DOHH2 (cell line): Measurements from ENCODE around the gene CDKN1A.
A peak's percentile ranks its signal among the peaks of the same experiment; 100 is the strongest.

ENCODE experiments used
- H3F3A ChIP-seq: fragments of 200-600 bp; sonication (generic), shearing (Covaris generic); 2 replicates; pipeline ENCODE4 v1.6.0; 2016; ENCODE audit warnings: antibody characterized with exemption, mild to moderate bottlenecking; ENCODE audit not compliant: control insufficient read depth, insufficient read depth
- H3K27ac ChIP-seq: fragments of 200-600 bp; sonication (generic); 2 replicates; pipeline ENCODE4 v1.5.1; 2014; ENCODE audit warnings: low read depth, mild to moderate bottlenecking, low read length, moderate library complexity
- H3K27me3 ChIP-seq: fragments of 200-600 bp; sonication (generic); 2 replicates; pipeline ENCODE4 v1.6.1; 2014; ENCODE audit warnings: mild to moderate bottlenecking, low read length, mixed read lengths; ENCODE audit not compliant: control insufficient read depth
- H3K36me3 ChIP-seq: fragments of 200-600 bp; sonication (generic); 2 replicates; pipeline ENCODE4 v1.6.1; 2014; ENCODE audit warnings: mild to moderate bottlenecking, low read length, moderate library complexity, mixed read lengths; ENCODE audit not compliant: control insufficient read depth
- H3K4me1 ChIP-seq: fragments of 200-600 bp; sonication (generic); 2 replicates; pipeline ENCODE4 v1.6.1; 2014; ENCODE audit warnings: mild to moderate bottlenecking, low read length, mixed read lengths; ENCODE audit not compliant: control insufficient read depth
- H3K4me2 ChIP-seq: fragments of 200-600 bp; sonication (generic); 2 replicates; pipeline ENCODE4 v1.6.0; 2014; ENCODE audit warnings: mild to moderate bottlenecking, low read length, moderate library complexity
- H3K4me3 ChIP-seq: fragments of 200-600 bp; sonication (generic); 2 replicates; pipeline ENCODE4 v1.5.1; 2014; ENCODE audit warnings: mild to moderate bottlenecking, low read length, mixed read lengths
- H3K79me2 ChIP-seq: fragments of 200-600 bp; sonication (generic); 2 replicates; pipeline ENCODE4 v1.6.1; 2014; ENCODE audit warnings: mild to moderate bottlenecking, low read length, mixed read lengths; ENCODE audit not compliant: control insufficient read depth
- H3K9me2 ChIP-seq: fragments of 200-600 bp; sonication (generic); replicated peaks from 2 replicates; pipeline ENCODE4 v1.6.1; 2014; ENCODE audit warnings: mild to moderate bottlenecking, low read length, mixed read lengths; ENCODE audit not compliant: control insufficient read depth
- H3K9me3 ChIP-seq: fragments of 200-600 bp; sonication (generic); 2 replicates; pipeline ENCODE4 v1.6.1; 2014; ENCODE audit warnings: antibody characterized with exemption, low read length, mixed read lengths; ENCODE audit not compliant: control insufficient read depth, insufficient read depth
- H4K20me1 ChIP-seq: fragments of 200-600 bp; sonication (generic); 2 replicates; pipeline ENCODE4 v1.6.0; 2014; ENCODE audit warnings: low read depth, mild to moderate bottlenecking, antibody characterized with exemption, low read length, moderate library complexity; ENCODE audit not compliant: control insufficient read depth, insufficient read depth
- EZH2phosphoT487 ChIP-seq: fragments of 200-600 bp; sonication (generic); IDR thresholded peaks from 2 replicates; pipeline ENCODE4 v1.6.1; 2017; ENCODE audit warnings: borderline replicate concordance, mild to moderate bottlenecking, antibody characterized with exemption, low read length, moderate library complexity, mixed read lengths
- TF ChIP-seq, protein P1 (sequence below): fragments of 200-600 bp; sonication (generic); IDR thresholded peaks from one replicate; pipeline ENCODE4 v1.5.1; 2014; ENCODE audit warnings: antibody characterized with exemption, mild to moderate bottlenecking, low read depth, low read length; ENCODE audit not compliant: poor library complexity, severe bottlenecking

CDKN1A gene

DNA sequence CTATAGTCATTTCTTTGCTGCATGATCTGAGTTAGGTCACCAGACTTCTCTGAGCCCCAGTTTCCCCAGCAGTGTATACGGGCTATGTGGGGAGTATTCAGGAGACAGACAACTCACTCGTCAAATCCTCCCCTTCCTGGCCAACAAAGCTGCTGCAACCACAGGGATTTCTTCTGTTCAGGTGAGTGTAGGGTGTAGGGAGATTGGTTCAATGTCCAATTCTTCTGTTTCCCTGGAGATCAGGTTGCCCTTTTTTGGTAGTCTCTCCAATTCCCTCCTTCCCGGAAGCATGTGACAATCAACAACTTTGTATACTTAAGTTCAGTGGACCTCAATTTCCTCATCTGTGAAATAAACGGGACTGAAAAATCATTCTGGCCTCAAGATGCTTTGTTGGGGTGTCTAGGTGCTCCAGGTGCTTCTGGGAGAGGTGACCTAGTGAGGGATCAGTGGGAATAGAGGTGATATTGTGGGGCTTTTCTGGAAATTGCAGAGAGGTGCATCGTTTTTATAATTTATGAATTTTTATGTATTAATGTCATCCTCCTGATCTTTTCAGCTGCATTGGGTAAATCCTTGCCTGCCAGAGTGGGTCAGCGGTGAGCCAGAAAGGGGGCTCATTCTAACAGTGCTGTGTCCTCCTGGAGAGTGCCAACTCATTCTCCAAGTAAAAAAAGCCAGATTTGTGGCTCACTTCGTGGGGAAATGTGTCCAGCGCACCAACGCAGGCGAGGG, 594 bp upstream of the CDKN1A start:
- H3K4me1 ChIP-seq: peaks cover 69% of the 10 kb centered on the region
- peaks cover 23% of the 10 kb centered on the region for H3F3A ChIP-seq
- TF ChIP-seq EZH2phosphoT487: no peak
- TF ChIP-seq, protein P1, sequence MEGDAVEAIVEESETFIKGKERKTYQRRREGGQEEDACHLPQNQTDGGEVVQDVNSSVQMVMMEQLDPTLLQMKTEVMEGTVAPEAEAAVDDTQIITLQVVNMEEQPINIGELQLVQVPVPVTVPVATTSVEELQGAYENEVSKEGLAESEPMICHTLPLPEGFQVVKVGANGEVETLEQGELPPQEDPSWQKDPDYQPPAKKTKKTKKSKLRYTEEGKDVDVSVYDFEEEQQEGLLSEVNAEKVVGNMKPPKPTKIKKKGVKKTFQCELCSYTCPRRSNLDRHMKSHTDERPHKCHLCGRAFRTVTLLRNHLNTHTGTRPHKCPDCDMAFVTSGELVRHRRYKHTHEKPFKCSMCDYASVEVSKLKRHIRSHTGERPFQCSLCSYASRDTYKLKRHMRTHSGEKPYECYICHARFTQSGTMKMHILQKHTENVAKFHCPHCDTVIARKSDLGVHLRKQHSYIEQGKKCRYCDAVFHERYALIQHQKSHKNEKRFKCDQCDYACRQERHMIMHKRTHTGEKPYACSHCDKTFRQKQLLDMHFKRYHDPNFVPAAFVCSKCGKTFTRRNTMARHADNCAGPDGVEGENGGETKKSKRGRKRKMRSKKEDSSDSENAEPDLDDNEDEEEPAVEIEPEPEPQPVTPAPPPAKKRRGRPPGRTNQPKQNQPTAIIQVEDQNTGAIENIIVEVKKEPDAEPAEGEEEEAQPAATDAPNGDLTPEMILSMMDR: no peak
- no peaks in the 10 kb centered on the region for H3K9me3 ChIP-seq
- peak overlapping the region; percentile 89 for H3K27ac ChIP-seq
- H3K36me3 ChIP-seq: peaks cover 18% of the 10 kb centered on the region
- no peaks in the 10 kb centered on the region for H4K20me1 ChIP-seq
- H3K4me3 ChIP-seq: peak overlapping the region; percentile 96
- H3K9me2 ChIP-seq: no peaks in the 10 kb centered on the region
- peak overlapping the region; percentile 96 for H3K4me2 ChIP-seq
- peaks cover 34% of the 10 kb centered on the region for H3K79me2 ChIP-seq
- peaks cover 41% of the 10 kb centered on the region for H3K27me3 ChIP-seq

DNA sequence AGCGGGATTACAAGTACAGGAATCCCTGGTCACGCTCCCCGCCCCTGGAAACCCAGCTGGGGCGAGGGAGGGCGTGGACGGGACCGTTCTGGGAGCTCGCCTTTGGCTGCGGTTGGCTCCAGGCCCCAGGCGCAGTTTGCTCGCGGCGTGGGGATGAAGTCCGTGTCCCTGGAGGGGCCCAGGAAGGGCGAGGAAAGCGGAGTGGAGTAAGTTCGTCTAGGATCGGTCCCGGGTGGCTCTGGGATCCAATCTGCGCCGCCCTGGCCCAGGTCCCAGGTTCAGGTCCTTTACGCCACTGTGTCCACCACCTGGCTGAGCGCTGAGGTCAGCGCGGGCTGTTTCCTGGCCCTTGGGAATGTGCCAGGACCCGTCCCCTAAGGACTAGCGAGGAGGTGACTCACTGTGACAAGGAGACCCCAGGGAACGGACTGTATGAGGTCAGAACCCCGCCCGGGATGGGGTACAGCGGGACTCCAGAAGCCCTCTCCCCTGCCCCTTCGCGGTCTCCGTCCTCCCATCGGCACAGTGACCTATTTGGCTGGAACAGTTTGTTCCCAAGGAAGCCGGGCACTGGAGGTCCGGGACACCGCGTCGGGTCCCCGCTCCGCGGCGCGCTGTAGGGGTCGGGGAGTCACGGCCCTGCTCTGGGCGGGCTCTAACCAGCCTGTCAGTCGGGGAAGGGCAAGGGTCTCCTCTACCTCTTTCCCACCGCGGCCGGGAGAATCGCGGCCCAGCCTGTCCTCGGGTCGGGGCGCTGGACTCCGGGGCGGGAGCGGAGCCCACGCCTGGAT, 724 bp downstream of the CDKN1A start:
- H4K20me1 ChIP-seq: no peaks in the 10 kb centered on the region

DNA sequence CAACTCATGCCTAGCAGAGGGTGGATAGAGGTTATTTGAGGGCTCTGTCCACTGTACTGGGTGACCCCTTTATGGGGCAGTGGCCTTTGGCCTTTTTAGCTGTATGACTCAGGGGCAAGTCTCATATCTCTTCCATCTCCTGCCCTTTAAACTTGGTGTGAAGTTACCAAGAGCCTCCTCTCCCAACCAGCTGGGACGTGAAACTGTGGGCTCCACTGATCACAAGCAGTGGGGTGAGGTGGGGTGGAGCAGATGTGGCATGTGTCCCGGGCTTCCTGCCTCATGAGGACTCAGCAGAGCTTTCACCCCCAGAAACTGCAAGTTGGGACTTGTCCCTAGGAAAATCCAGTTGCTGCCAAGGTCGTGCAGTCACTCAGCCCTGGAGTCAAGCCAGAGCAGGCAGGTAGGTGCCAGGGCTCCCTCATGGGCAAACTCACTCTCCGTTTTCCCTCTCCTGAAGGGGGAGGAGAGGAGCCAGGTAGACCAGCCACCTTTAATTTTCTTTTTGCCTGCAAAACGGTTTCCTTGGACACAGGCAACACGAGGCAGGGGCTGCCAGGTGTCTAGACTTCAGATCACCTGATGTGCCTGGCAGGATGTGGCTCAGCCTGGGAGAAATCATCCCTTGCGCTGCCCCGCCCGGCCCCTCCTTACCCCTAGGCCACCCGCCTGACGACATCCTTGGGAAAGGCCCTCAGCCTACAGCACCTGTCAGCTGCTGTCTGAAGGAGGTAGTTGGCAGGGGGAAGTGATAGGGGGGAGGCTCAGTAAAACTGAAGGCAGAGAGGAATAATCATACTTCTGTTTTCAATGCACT, 4.0 kb downstream of the CDKN1A start:
- TF ChIP-seq, protein P1: no peak
- no peak for TF ChIP-seq EZH2phosphoT487
- no peaks in the 10 kb centered on the region for H4K20me1 ChIP-seq
- peaks cover 28% of the 10 kb centered on the region for H3K27me3 ChIP-seq
- H3K27ac ChIP-seq: peak overlapping the region; percentile 89
- H3K4me2 ChIP-seq: peak overlapping the region; percentile 96
- H3K9me3 ChIP-seq: no peaks in the 10 kb centered on the region
- H3F3A ChIP-seq: peaks cover 24% of the 10 kb centered on the region
- H3K4me3 ChIP-seq: peak overlapping the region; percentile 96
- H3K79me2 ChIP-seq: peaks cover 51% of the 10 kb centered on the region
- H3K36me3 ChIP-seq: peaks cover 63% of the 10 kb centered on the region
- peaks cover 93% of the 10 kb centered on the region for H3K4me1 ChIP-seq
- no peaks in the 10 kb centered on the region for H3K9me2 ChIP-seq

More for the DNA sequence above, 724 bp downstream of the CDKN1A start:
- Histone ChIP-seq H3K4me1 (peaks cover 82% of the 10 kb centered on the region), H3K27ac (peak overlapping the region; percentile 89), H3K4me2 (peak overlapping the region; percentile 96), H3F3A (peaks cover 26% of the 10 kb centered on the region), H3K4me3 (peak overlapping the region; percentile 96), H3K9me2 (no peaks in the 10 kb centered on the region), H3K36me3 (peaks cover 31% of the 10 kb centered on the region), H3K9me3 (no peaks in the 10 kb centered on the region), H3K79me2 (peaks cover 47% of the 10 kb centered on the region), H3K27me3 (peaks cover 41% of the 10 kb centered on the region)
- TF ChIP-seq EZH2phosphoT487: no peak
- TF ChIP-seq, protein P1: no peak
